IgD-negative memory B cell (primary cell): ENCODE measurements around the gene DCBLD2. TPM values are rescaled to one million over a fixed set of nuclear protein-coding genes. Genes with fewer than 3 reads are reported as not detected.
A peak's percentile ranks its signal among the peaks of the same experiment; 100 is the strongest.

ENCODE experiments used
- H3K27ac Mint-ChIP-seq, 3 donors: one replicate each; pipeline ENCODE4 v1.8.0; 2020 to 2022; ENCODE audit warnings: mild to moderate bottlenecking in 3 of 3, mixed read lengths in 3 of 3, moderate library complexity in 1 of 3
- H3K27me3 Mint-ChIP-seq: one replicate; pipeline ENCODE4 v1.8.0; 2021; ENCODE audit warnings: mixed read lengths
- H3K36me3 Mint-ChIP-seq: one replicate; pipeline ENCODE4 v1.8.0; 2020; ENCODE audit warnings: mild to moderate bottlenecking, mixed read lengths
- H3K4me1 Mint-ChIP-seq, 3 donors: one replicate each; pipeline ENCODE4 v1.8.0; 2020 to 2022; ENCODE audit warnings: mixed read lengths in 3 of 3, mild to moderate bottlenecking in 1 of 3
- H3K4me3 Mint-ChIP-seq, 4 donors: one replicate each; pipeline ENCODE4 v1.8.0; 2020 to 2022; ENCODE audit warnings: mild to moderate bottlenecking in 4 of 4, mixed read lengths in 4 of 4, moderate library complexity in 3 of 4
- H3K9me3 Mint-ChIP-seq, 3 donors: one replicate each; pipeline ENCODE4 v1.8.0; 2020 to 2021; ENCODE audit warnings: mixed read lengths in 3 of 3, mild to moderate bottlenecking in 1 of 3
- polyA plus RNA-seq: library from polyadenylated mRNA; unstranded; fragments of 300-500 nt; fragmentation: Illumina TruSeq; gene quantifications from one replicate; pipeline ENCODE4 v1.2.3, GENCODE V29; 2021

DCBLD2 gene
- polyA plus RNA-seq, 1 donor from 2014 or later = not detected

DNA sequence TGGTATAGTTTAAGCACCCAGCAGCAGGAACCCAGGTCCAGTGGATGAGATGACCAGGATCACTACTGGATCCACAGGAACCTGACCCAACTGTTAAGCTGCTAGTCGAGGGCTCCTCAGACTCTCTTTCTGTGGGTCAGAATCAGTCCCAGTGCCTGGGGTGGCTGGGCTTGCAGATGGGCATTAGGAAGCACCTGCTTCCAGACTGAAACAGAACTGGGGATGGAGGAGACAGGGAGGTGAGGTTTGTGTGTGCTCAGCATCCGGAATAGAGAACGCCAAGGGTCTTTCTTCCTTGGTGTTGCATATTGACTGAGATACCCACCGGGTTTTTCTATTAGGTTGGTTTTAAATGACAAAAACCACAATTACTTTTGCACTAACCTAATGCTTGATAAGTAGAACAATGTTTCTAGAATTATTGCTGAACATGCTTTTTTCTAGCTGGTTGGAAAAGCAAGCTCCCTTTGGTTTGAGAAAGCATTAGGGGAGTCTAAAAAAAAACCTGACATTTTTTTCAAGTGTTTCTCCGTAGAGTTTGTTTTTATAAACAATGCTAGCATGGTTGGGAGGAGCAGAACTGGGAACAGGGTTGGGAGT lies 137.6 kb downstream of the DCBLD2 start:
- Mint-ChIP-seq H3K4me1 (peaks cover 0 to 6% (median 0%) of the 10 kb centered on the region in 3 donors), H3K9me3 (peaks cover 0 to 3% (median 0%) of the 10 kb centered on the region in 3 donors), H3K4me3 (peak overlapping the region in 1 of 4 donors; percentile 81), H3K27me3 (peaks cover 14% of the 10 kb centered on the region), H3K36me3 (no peaks in the 10 kb centered on the region), H3K27ac (no peak overlapping the region)

DNA sequence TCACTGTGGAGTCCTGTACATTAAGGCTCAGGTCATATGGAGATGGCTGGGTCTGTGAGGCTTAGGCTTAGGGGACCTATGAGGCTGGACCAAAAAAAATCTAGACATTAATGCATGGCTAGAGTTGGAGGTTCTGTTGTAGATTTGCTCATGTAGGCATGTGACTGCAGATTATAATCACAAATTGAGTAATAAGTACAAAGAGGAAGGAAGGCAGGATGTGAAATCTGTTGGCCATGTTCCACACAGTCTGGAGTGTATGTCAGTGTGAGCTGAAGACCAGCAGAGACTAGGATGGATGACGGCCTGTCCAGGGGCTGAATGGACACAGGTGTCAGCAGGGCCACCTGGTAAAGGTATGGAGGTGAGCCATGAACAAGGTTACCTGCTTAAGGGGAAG lies 138.4 kb downstream of the DCBLD2 start, which contains the start of gene ST3GAL6:
Gene ST3GAL6, plus strand, starts transcription at position 265 of the 400 bp plus-strand sequence. CDS start 5,101 bp downstream, outside the sequence.
- peaks cover 0 to 3% (median 0%) of the 10 kb centered on the region in 3 donors for H3K9me3 Mint-ChIP-seq
- peaks cover 0 to 6% (median 0%) of the 10 kb centered on the region in 3 donors for H3K4me1 Mint-ChIP-seq
- H3K27ac Mint-ChIP-seq = no peak within 1 kb of the TSS
- peak within 1 kb of the TSS in 1 of 4 donors; percentile 81 for H3K4me3 Mint-ChIP-seq
- H3K36me3 Mint-ChIP-seq = no peaks in the 10 kb centered on the region
- H3K27me3 Mint-ChIP-seq = peaks cover 14% of the 10 kb centered on the region

DNA sequence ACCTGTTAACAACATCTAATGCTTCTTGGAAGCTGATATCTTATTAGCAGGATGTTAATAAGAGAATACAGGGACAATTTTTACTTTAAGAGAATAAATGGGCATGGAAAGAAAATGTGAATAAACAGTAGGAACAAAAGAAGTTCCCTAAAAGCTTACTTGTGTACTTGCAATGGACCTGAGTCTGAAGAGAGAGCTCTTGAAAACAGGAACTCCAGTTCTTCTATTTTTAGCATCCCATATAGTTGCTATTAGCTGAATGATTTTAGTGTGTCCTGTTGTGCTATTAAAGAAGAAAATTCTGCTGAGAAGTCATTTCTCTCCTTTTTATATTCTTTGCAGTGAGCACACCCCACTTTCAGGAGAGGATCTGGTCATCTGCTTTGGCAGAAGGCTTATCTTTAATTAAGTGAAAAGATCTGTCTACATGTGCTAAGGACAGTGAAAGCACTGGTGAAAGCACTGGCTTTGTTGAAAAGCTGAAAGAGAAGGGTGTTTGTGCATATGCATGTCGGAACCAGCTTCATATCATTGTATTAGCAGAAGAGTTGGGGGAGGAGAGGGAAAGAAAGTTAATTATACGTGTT lies 139.8 kb downstream of the DCBLD2 start:
- peaks cover 0 to 6% (median 0%) of the 10 kb centered on the region in 3 donors for H3K4me1 Mint-ChIP-seq
- H3K9me3 Mint-ChIP-seq = peaks cover 0 to 3% (median 0%) of the 10 kb centered on the region in 3 donors
- H3K36me3 Mint-ChIP-seq = no peaks in the 10 kb centered on the region
- H3K4me3 Mint-ChIP-seq = no peak overlapping the region
- H3K27ac Mint-ChIP-seq = no peak overlapping the region
- peaks cover 14% of the 10 kb centered on the region for H3K27me3 Mint-ChIP-seq

DNA sequence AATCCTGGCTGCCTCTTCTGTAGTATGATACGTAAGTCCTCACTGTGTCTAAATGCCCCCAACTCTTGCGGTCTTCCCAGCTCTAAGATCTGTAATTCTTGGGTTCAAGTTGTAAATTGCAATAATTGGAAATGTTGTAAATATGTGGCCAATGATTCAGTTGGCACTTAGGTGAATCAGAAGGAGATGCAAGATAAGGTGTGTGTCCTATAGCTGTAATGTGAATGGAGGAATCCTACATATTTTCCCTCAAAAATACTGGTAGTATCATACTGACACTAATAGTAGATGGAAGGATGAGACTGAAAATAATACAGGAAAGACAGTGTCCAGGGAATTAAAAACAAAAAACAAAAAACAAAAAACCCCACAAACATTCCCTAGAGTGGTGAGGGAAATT lies 141.9 kb downstream of the DCBLD2 start:
- Mint-ChIP-seq H3K27ac (no peak overlapping the region), H3K9me3 (peaks cover 0 to 1% (median 0%) of the 10 kb centered on the region in 3 donors), H3K36me3 (no peaks in the 10 kb centered on the region), H3K27me3 (peaks cover 11% of the 10 kb centered on the region), H3K4me1 (peaks cover 0 to 6% (median 0%) of the 10 kb centered on the region in 3 donors), H3K4me3 (no peak overlapping the region)

- Mint-ChIP-seq H3K36me3 (no peaks in the 10 kb centered on the region), H3K27ac (no peak overlapping the region), H3K27me3 (peaks cover 10% of the 10 kb centered on the region), H3K4me1 (no peaks in the 10 kb centered on the region), H3K9me3 (no peaks in the 10 kb centered on the region), H3K4me3 (no peak overlapping the region)
Observed at GRCh38 chr3:98755601-98756000, 145.9 kb downstream of the DCBLD2 start.

- Mint-ChIP-seq H3K4me3 (no peak overlapping the region), H3K27ac (no peak overlapping the region), H3K9me3 (no peaks in the 10 kb centered on the region), H3K4me1 (no peaks in the 10 kb centered on the region), H3K27me3 (peaks cover 10% of the 10 kb centered on the region), H3K36me3 (no peaks in the 10 kb centered on the region)
Observed at GRCh38 chr3:98754483-98754882, 147.0 kb downstream of the DCBLD2 start.

- H3K27me3 Mint-ChIP-seq = peaks cover 9% of the 10 kb centered on the region
- no peaks in the 10 kb centered on the region for H3K4me1 Mint-ChIP-seq
- H3K9me3 Mint-ChIP-seq = peaks cover 0 to 3% (median 0%) of the 10 kb centered on the region in 3 donors
- H3K27ac Mint-ChIP-seq = no peak overlapping the region
- peaks cover 1% of the 10 kb centered on the region for H3K36me3 Mint-ChIP-seq
- no peak overlapping the region for H3K4me3 Mint-ChIP-seq
Observed at GRCh38 chr3:98750276-98750919, 151.1 kb downstream of the DCBLD2 start.

DNA sequence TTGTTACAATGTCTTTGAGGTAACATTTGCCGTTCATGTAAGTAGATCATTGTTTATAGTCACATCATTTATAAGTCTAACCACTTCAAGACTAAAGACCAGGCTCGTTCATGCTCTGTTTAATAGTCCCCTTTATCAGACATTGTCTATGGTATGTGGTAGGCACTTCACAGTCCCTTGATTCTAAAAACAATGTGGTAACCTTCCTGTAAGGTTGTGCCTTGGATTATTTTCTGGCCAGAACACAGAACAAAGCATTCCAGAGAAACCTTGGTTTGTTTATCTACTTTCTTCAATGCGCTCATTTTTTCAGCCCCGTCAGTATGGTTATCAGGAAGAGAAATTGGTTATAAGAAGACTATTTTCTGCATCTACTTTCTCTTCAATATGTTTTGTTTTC lies 154.6 kb downstream of the DCBLD2 start:
- no peak overlapping the region for H3K27ac Mint-ChIP-seq

DNA sequence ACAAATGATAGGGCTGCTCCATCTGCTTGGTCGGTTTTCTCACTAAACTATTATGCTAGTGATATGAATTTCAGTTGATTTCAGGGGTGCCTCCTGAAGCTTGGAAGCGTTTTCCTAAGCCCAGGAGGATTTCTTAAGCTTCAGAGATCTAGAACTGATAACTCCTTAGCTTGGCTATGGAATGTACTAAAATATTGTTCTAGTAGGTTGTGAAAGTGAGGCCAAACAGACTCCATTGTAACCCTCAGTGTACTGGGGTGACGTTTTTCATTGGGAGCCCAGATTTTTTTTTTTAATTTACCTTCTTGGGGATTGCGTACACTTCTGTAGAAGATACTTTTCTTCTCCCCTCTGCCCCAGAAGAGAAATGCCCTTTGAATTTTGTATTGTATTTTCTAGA lies 155.4 kb downstream of the DCBLD2 start:
- H3K27ac Mint-ChIP-seq = no peak overlapping the region
- H3K27me3 Mint-ChIP-seq = peaks cover 2% of the 10 kb centered on the region
- no peaks in the 10 kb centered on the region for H3K4me1 Mint-ChIP-seq
- peaks cover 1% of the 10 kb centered on the region for H3K36me3 Mint-ChIP-seq
- H3K9me3 Mint-ChIP-seq = peaks cover 0 to 3% (median 0%) of the 10 kb centered on the region in 3 donors
- H3K4me3 Mint-ChIP-seq = no peak overlapping the region

More for the DNA sequence above, 154.6 kb downstream of the DCBLD2 start:
- H3K4me3 Mint-ChIP-seq = no peak overlapping the region
- H3K4me1 Mint-ChIP-seq = no peaks in the 10 kb centered on the region
- peaks cover 2% of the 10 kb centered on the region for H3K27me3 Mint-ChIP-seq
- H3K36me3 Mint-ChIP-seq = peaks cover 1% of the 10 kb centered on the region
- H3K9me3 Mint-ChIP-seq = peaks cover 0 to 3% (median 0%) of the 10 kb centered on the region in 3 donors

Other genes starting within 250 kb of the DCBLD2 start
- not detected for gene ST3GAL6, start 138.4 kb downstream of the DCBLD2 start, polyA plus RNA-seq